ENCODE results near the gene MORN2.

- no peak for TF ChIP-seq POLR2A (IDR thresholded peaks at IDR 0.05)
- peak in 5 of 6 experiments; percentile 12 to 63 (median 44) for TF ChIP-seq CTCF (IDR thresholded peaks at IDR 0.05)
Measured at GRCh38 chr2:38835015-38835601, 40.7 kb upstream of the MORN2 start.

Measured in Peyer's patch (tissue), 4 donors.